H9 (cell line): ENCODE measurements around the gene NCDN. TPM values are rescaled to one million over a fixed set of nuclear protein-coding genes. Genes with fewer than 3 reads are reported as not detected.

Experiments
- DNase-seq: peaks from one replicate; pipeline ENCODE4 v3.0.0-alpha.2; 2017
- H2AFZ ChIP-seq: one replicate; pipeline ENCODE4 v1.6.1; 2013; ENCODE audit warnings: mild to moderate bottlenecking, low read length, control low read depth, moderate library complexity
- H2AK5ac ChIP-seq: 2 replicates; pipeline ENCODE4 v1.6.1; 2013; ENCODE audit warnings: low read length, control low read depth, mixed read lengths; ENCODE audit not compliant: insufficient read length
- H2BK120ac ChIP-seq: one replicate; pipeline ENCODE4 v1.6.1; 2013; ENCODE audit warnings: low read depth, mild to moderate bottlenecking, low read length, control low read depth, inconsistent platforms; ENCODE audit not compliant: poor library complexity, severe bottlenecking
- H2BK12ac ChIP-seq: 2 replicates; pipeline ENCODE4 v1.6.1; 2013; ENCODE audit warnings: low read length, control low read depth, mixed read lengths, low read depth; ENCODE audit not compliant: insufficient read length
- H2BK15ac ChIP-seq: 2 replicates; pipeline ENCODE4 v1.6.1; 2013; ENCODE audit warnings: low read depth, low read length, control low read depth
- H2BK20ac ChIP-seq: one replicate; pipeline ENCODE4 v1.6.1; 2013; ENCODE audit warnings: low read depth, mild to moderate bottlenecking, low read length, control low read depth, inconsistent platforms; ENCODE audit not compliant: poor library complexity, severe bottlenecking
- H2BK5ac ChIP-seq: 2 replicates; pipeline ENCODE4 v1.6.1; 2013; ENCODE audit warnings: low read length, control low read depth, mixed read lengths; ENCODE audit not compliant: insufficient read length
- H3K14ac ChIP-seq: 2 replicates; pipeline ENCODE4 v1.6.1; 2013; ENCODE audit warnings: low read length, control low read depth; ENCODE audit not compliant: insufficient read depth
- H3K18ac ChIP-seq: 2 replicates; pipeline ENCODE4 v1.6.1; 2013; ENCODE audit warnings: low read depth, mild to moderate bottlenecking, mixed read lengths, low read length, control low read depth; ENCODE audit not compliant: insufficient read length
- H3K23ac ChIP-seq: 2 replicates; pipeline ENCODE4 v1.6.1; 2013; ENCODE audit warnings: low read length, control low read depth, mixed read lengths, low read depth; ENCODE audit not compliant: insufficient read length
- H3K23me2 ChIP-seq: 2 replicates; pipeline ENCODE4 v1.6.1; 2013; ENCODE audit warnings: low read depth, mild to moderate bottlenecking, mixed read lengths, low read length, control low read depth; ENCODE audit not compliant: insufficient read length, poor library complexity, severe bottlenecking
- H3K27ac ChIP-seq: 2 replicates; pipeline ENCODE4 v1.5.1; 2013; ENCODE audit warnings: low read length, control low read depth, mixed read lengths, low read depth; ENCODE audit not compliant: insufficient read length
- H3K27me3 ChIP-seq: 2 replicates; pipeline ENCODE4 v1.6.1; 2013; ENCODE audit warnings: low read length, control low read depth, inconsistent platforms; ENCODE audit not compliant: insufficient read depth
- H3K4ac ChIP-seq: 2 replicates; pipeline ENCODE4 v1.6.1; 2013; ENCODE audit warnings: low read depth, mild to moderate bottlenecking, control low read depth, inconsistent platforms, low read length, moderate library complexity
- H3K4me1 ChIP-seq: 2 replicates; pipeline ENCODE4 v1.6.1; 2013; ENCODE audit warnings: low read length, control low read depth, inconsistent platforms; ENCODE audit not compliant: insufficient read depth
- H3K4me2 ChIP-seq: 2 replicates; pipeline ENCODE4 v1.6.1; 2013; ENCODE audit warnings: low read length, control low read depth, mixed read lengths; ENCODE audit not compliant: insufficient read length, insufficient read depth
- H3K56ac ChIP-seq: 2 replicates; pipeline ENCODE4 v1.6.1; 2013; ENCODE audit warnings: low read depth, mild to moderate bottlenecking, mixed read lengths, low read length, control low read depth; ENCODE audit not compliant: insufficient read length
- H3K79me1 ChIP-seq: 2 replicates; pipeline ENCODE4 v1.6.1; 2013; ENCODE audit warnings: low read depth, mild to moderate bottlenecking, moderate library complexity, low read length, control low read depth, inconsistent platforms; ENCODE audit not compliant: insufficient read depth, poor library complexity, severe bottlenecking
- H3K79me2 ChIP-seq: 2 replicates; pipeline ENCODE4 v1.6.1; 2013; ENCODE audit warnings: low read length, control low read depth, inconsistent platforms; ENCODE audit not compliant: insufficient read depth
- H3K9ac ChIP-seq: 2 replicates; pipeline ENCODE4 v1.6.1; 2013; ENCODE audit warnings: low read length, control low read depth, mixed read lengths; ENCODE audit not compliant: insufficient read length; ENCODE audit errors: extremely low read depth
- H3K9me3 ChIP-seq: one replicate; pipeline ENCODE4 v1.6.1; 2013; ENCODE audit warnings: low read depth, low read length, inconsistent platforms; ENCODE audit not compliant: control insufficient read depth
- H3T11ph ChIP-seq: one replicate; pipeline ENCODE4 v1.6.1; 2013; ENCODE audit warnings: mild to moderate bottlenecking, low read length, control low read depth, inconsistent platforms
- H4K20me1 ChIP-seq: one replicate; pipeline ENCODE4 v1.6.1; 2013; ENCODE audit not compliant: control insufficient read depth, insufficient read length, insufficient read depth
- H4K5ac ChIP-seq: 2 replicates; pipeline ENCODE4 v1.6.1; 2013; ENCODE audit warnings: low read depth, mild to moderate bottlenecking, mixed read lengths, low read length, control low read depth; ENCODE audit not compliant: insufficient read length
- H4K8ac ChIP-seq: replicated peaks from 2 replicates; pipeline ENCODE4 v1.6.1; 2013; ENCODE audit warnings: low read length, control low read depth, mixed read lengths, low read depth; ENCODE audit not compliant: insufficient read length
- H4K91ac ChIP-seq: 2 replicates; pipeline ENCODE4 v1.6.1; 2013; ENCODE audit warnings: low read depth, mild to moderate bottlenecking, moderate library complexity, mixed read lengths, low read length, control low read depth; ENCODE audit not compliant: insufficient read length
- H3K27ac Mint-ChIP-seq, 3 experiments: 2 replicates in 2 of 3; 3 replicates in 1 of 3; pipeline ENCODE4 v1.8.0; 2020 to 2021; ENCODE audit warnings: mixed read lengths in 3 of 3, mild to moderate bottlenecking in 1 of 3, moderate library complexity in 1 of 3
- H3K27me3 Mint-ChIP-seq: 2 replicates; pipeline ENCODE4 v1.8.0; 2021; ENCODE audit warnings: low read depth, mild to moderate bottlenecking, moderate library complexity, mixed read lengths
- H3K36me3 Mint-ChIP-seq, 3 experiments: 2 replicates in 2 of 3; 3 replicates in 1 of 3; pipeline ENCODE4 v1.8.0; 2020 to 2021; ENCODE audit warnings: low read depth in 3 of 3, mixed read lengths in 3 of 3; ENCODE audit not compliant: insufficient read depth in 1 of 3
- H3K4me1 Mint-ChIP-seq, 2 experiments: 2 replicates each; pipeline ENCODE4 v1.8.0; 2020; ENCODE audit warnings: mixed read lengths in 2 of 2
- H3K4me3 Mint-ChIP-seq, 2 experiments: 2 replicates in 1 of 2; 3 replicates in 1 of 2; pipeline ENCODE4 v1.8.0; 2020 to 2021; ENCODE audit warnings: mild to moderate bottlenecking in 2 of 2, mixed read lengths in 2 of 2, moderate library complexity in 1 of 2
- H3K9me3 Mint-ChIP-seq, 2 experiments: 2 replicates in 1 of 2; 3 replicates in 1 of 2; pipeline ENCODE4 v1.8.0; 2020; ENCODE audit warnings: mild to moderate bottlenecking in 2 of 2, mixed read lengths in 2 of 2, moderate library complexity in 1 of 2
- WGBS: extraction: QIAGEN DNeasy Blood & Tissue Kit; methylation state at CpG from one replicate; pipeline ENCODE4 v1.1.7; 2013; ENCODE audit warnings: missing lambda C conversion rate, low lambda C conversion rate, mixed read lengths; ENCODE audit not compliant: insufficient read length; ENCODE audit errors: extremely low coverage; 5-methylcytosine and 5-hydroxymethylcytosine counted together
- total RNA-seq: library from RNA; stranded (reverse); gene quantifications from 2 replicates; pipeline ENCODE4 v1.2.1, GENCODE V29; 2021
- TF ChIP-seq, protein P1 (sequence below): fragments of 200-600 bp; sonication (generic); conservative IDR thresholded peaks from 3 replicates; pipeline ENCODE4 v1.8.0; 2021; ENCODE audit warnings: antibody characterized with exemption, mild to moderate bottlenecking

Gene NCDN
- total RNA-seq, 1 experiment from 2014 or later: 44.2 TPM

DNA sequence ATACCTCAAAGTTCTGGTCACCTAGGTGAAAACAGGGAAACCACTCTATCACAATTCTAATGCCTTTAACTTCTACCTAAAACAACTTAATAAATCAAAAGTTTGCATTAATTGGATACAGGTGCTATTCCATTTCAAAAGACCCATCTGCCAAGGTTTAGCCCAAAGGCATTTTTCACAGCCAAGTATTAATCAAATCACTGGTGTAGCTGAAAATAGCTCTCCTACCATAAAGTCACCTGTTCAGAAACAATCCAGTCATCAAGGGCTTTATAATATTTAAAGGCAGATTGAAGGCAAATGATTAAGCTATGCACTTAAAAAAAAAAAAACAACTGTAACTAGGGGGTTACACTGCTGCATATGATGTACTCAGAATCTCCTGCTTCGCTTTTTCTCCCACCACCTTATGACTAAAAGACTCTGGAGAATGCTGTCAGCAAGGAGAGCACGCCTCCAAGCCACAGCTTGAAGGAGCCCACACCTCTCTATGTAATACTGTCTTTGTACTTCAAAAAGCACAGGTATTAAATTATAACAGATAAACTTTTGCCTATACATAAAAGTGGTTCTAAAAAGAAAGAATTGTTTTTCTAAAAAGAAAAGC is 20.9 kb upstream of the NCDN start:
- no peak overlapping the region for H2BK5ac ChIP-seq
- no peak overlapping the region for H3K27ac ChIP-seq
- H2BK12ac ChIP-seq: no peak overlapping the region
- H3K27me3 ChIP-seq: no peaks in the 10 kb centered on the region
- H3K4me3 Mint-ChIP-seq: no peak overlapping the region
- TF ChIP-seq, protein P1, sequence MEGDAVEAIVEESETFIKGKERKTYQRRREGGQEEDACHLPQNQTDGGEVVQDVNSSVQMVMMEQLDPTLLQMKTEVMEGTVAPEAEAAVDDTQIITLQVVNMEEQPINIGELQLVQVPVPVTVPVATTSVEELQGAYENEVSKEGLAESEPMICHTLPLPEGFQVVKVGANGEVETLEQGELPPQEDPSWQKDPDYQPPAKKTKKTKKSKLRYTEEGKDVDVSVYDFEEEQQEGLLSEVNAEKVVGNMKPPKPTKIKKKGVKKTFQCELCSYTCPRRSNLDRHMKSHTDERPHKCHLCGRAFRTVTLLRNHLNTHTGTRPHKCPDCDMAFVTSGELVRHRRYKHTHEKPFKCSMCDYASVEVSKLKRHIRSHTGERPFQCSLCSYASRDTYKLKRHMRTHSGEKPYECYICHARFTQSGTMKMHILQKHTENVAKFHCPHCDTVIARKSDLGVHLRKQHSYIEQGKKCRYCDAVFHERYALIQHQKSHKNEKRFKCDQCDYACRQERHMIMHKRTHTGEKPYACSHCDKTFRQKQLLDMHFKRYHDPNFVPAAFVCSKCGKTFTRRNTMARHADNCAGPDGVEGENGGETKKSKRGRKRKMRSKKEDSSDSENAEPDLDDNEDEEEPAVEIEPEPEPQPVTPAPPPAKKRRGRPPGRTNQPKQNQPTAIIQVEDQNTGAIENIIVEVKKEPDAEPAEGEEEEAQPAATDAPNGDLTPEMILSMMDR: no peak
- H4K8ac ChIP-seq: no peak overlapping the region
- H4K91ac ChIP-seq: no peak overlapping the region
- no peak overlapping the region for H3K4me2 ChIP-seq
- no peak overlapping the region for H3K18ac ChIP-seq
- WGBS: no CpG with 5 or more reads among the region's 2 CpGs
- H3T11ph ChIP-seq: no peak overlapping the region
- H3K9ac ChIP-seq: no peak overlapping the region
- H2AK5ac ChIP-seq: no peak overlapping the region
- DNase-seq: no peak
- peaks cover 0 to under 1% of the 10 kb centered on the region in 2 experiments; a peak in 1 of 5 replicates for H3K9me3 Mint-ChIP-seq
- H2BK20ac ChIP-seq: no peak overlapping the region
- H2BK15ac ChIP-seq: no peak overlapping the region
- H3K23me2 ChIP-seq: no peaks in the 10 kb centered on the region
- H3K79me2 ChIP-seq: peaks cover 5% of the 10 kb centered on the region; the same call in 1 of the 2 replicates
- peaks cover 14% of the 10 kb centered on the region for H3K4me1 ChIP-seq
- H2BK120ac ChIP-seq: no peak overlapping the region
- peak overlapping the region in 2 of 3 experiments; percentile 78 to 86; a peak in 4 of 7 replicates for H3K27ac Mint-ChIP-seq
- no peak overlapping the region for H3K14ac ChIP-seq
- H3K56ac ChIP-seq: no peak overlapping the region
- H2AFZ ChIP-seq: no peak overlapping the region
- H3K36me3 Mint-ChIP-seq: peaks cover 3 to 19% (median 11%) of the 10 kb centered on the region in 3 experiments; a peak in 6 of 7 replicates
- no peaks in the 10 kb centered on the region for H3K9me3 ChIP-seq
- H3K23ac ChIP-seq: no peak overlapping the region
- H3K4me1 Mint-ChIP-seq: peaks cover 46 to 57% of the 10 kb centered on the region in 2 experiments
- no peak overlapping the region for H4K5ac ChIP-seq
- H3K27me3 Mint-ChIP-seq: no peaks in the 10 kb centered on the region
- H4K20me1 ChIP-seq: no peaks in the 10 kb centered on the region
- no peak overlapping the region for H3K4ac ChIP-seq
- H3K79me1 ChIP-seq: peaks cover 6% of the 10 kb centered on the region
